Measurements from ENCODE around the gene TOGARAM2. TPM values are rescaled to one million over a fixed set of nuclear protein-coding genes. Genes with fewer than 3 reads are reported as not detected.

TOGARAM2 gene
- polyA plus RNA-seq, 1 donor (not counting 4 experiments of a cell fraction or from before 2014, with no cell fraction given): 0.10 TPM

GRCh38 chr2:28993206-28993960 lies 12.3 kb downstream of the TOGARAM2 start:
- Histone ChIP-seq H3K4me2 (ENCODE audit: control insufficient read depth, extremely low read depth, insufficient read depth, low read depth, low read length) (peak overlapping the region; percentile 13), H4K20me1 (ENCODE audit: control insufficient read depth, extremely low read depth, insufficient read depth, low read length) (no peaks in the 10 kb centered on the region), H3K36me3 (ENCODE audit: control insufficient read depth in 2 of 2, extremely low read depth in 1 of 2, insufficient read depth in 2 of 2, low read length in 2 of 2) (no peaks in the 10 kb centered on the region), H2AFZ (ENCODE audit: control insufficient read depth, low read length) (no peak overlapping the region), H3K4me1 (ENCODE audit: control insufficient read depth, extremely low read depth, insufficient read depth, low read length) (peaks cover 16% of the 10 kb centered on the region), H3K27ac (ENCODE audit: control insufficient read depth, insufficient read depth, low read length) (no peak overlapping the region), H3K4me3 (ENCODE audit: control insufficient read depth in 2 of 3, extremely low read depth in 1 of 3, insufficient read depth in 2 of 3, low read depth in 1 of 3, low read length in 3 of 3) (no peak overlapping the region), H3K9me1 (ENCODE audit: control insufficient read depth, extremely low read depth, insufficient read depth, low read length) (no peaks in the 10 kb centered on the region), H3K27me3 (ENCODE audit: control insufficient read depth, extremely low read depth, insufficient read depth, low read length) (no peaks in the 10 kb centered on the region), H3K79me2 (ENCODE audit: control insufficient read depth, insufficient read depth, low read length) (no peaks in the 10 kb centered on the region), H3K9ac (ENCODE audit: control insufficient read depth, extremely low read depth, insufficient read depth, low read length) (no peak overlapping the region), H3K9me3 (ENCODE audit: control insufficient read depth, low read depth, low read length) (no peaks in the 10 kb centered on the region)
- dilution Hi-C loops (cut with MboI; ENCODE audit: extremely low pct_ligation_motif_present, low sequenced_read_pairs): no loop called here
- DNase-seq (ENCODE audit: low read depth, low spot score) (no peak), FAIRE-seq (peak; percentile 9)
- TF ChIP-seq, protein P1, sequence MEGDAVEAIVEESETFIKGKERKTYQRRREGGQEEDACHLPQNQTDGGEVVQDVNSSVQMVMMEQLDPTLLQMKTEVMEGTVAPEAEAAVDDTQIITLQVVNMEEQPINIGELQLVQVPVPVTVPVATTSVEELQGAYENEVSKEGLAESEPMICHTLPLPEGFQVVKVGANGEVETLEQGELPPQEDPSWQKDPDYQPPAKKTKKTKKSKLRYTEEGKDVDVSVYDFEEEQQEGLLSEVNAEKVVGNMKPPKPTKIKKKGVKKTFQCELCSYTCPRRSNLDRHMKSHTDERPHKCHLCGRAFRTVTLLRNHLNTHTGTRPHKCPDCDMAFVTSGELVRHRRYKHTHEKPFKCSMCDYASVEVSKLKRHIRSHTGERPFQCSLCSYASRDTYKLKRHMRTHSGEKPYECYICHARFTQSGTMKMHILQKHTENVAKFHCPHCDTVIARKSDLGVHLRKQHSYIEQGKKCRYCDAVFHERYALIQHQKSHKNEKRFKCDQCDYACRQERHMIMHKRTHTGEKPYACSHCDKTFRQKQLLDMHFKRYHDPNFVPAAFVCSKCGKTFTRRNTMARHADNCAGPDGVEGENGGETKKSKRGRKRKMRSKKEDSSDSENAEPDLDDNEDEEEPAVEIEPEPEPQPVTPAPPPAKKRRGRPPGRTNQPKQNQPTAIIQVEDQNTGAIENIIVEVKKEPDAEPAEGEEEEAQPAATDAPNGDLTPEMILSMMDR (optimal IDR thresholded peaks at IDR 0.05 in 1 of 3, IDR thresholded peaks at IDR 0.05 in 1 of 3, conservative IDR thresholded peaks at IDR 0.05 in 1 of 3; ENCODE audit: extremely low read depth in 1 of 3, insufficient read depth in 2 of 3, low read length in 3 of 3): no peak
- no peak for TF ChIP-seq EZH2 (IDR thresholded peaks at IDR 0.05; ENCODE audit: low read length)

GRCh38 chr2:28994074-28994473 lies 13.0 kb downstream of the TOGARAM2 start:
- H3K27ac ChIP-seq (ENCODE audit: control insufficient read depth, insufficient read depth, low read length): no peak overlapping the region
- no peaks in the 10 kb centered on the region for H3K36me3 ChIP-seq (ENCODE audit: control insufficient read depth in 2 of 2, extremely low read depth in 1 of 2, insufficient read depth in 2 of 2, low read length in 2 of 2)
- peak overlapping the region; percentile 13 for H3K4me2 ChIP-seq (ENCODE audit: control insufficient read depth, extremely low read depth, insufficient read depth, low read depth, low read length)
- H3K4me3 ChIP-seq (ENCODE audit: control insufficient read depth in 2 of 3, extremely low read depth in 1 of 3, insufficient read depth in 2 of 3, low read depth in 1 of 3, low read length in 3 of 3): no peak overlapping the region
- TF ChIP-seq, protein P1 (optimal IDR thresholded peaks at IDR 0.05 in 1 of 3, IDR thresholded peaks at IDR 0.05 in 1 of 3, conservative IDR thresholded peaks at IDR 0.05 in 1 of 3; ENCODE audit: extremely low read depth in 1 of 3, insufficient read depth in 2 of 3, low read length in 3 of 3): no peak
- no peak for TF ChIP-seq EZH2 (IDR thresholded peaks at IDR 0.05; ENCODE audit: low read length)
- H3K9me3 ChIP-seq (ENCODE audit: control insufficient read depth, low read depth, low read length): no peaks in the 10 kb centered on the region
- no peak overlapping the region for H3K9ac ChIP-seq (ENCODE audit: control insufficient read depth, extremely low read depth, insufficient read depth, low read length)
- DNase-seq (ENCODE audit: low read depth, low spot score): no peak
- H4K20me1 ChIP-seq (ENCODE audit: control insufficient read depth, extremely low read depth, insufficient read depth, low read length): no peaks in the 10 kb centered on the region
- peaks cover 2% of the 10 kb centered on the region for H3K9me1 ChIP-seq (ENCODE audit: control insufficient read depth, extremely low read depth, insufficient read depth, low read length)
- H2AFZ ChIP-seq (ENCODE audit: control insufficient read depth, low read length): no peak overlapping the region
- no peak for FAIRE-seq
- dilution Hi-C loops (cut with MboI; ENCODE audit: extremely low pct_ligation_motif_present, low sequenced_read_pairs): no loop called here
- no peaks in the 10 kb centered on the region for H3K27me3 ChIP-seq (ENCODE audit: control insufficient read depth, extremely low read depth, insufficient read depth, low read length)
- H3K4me1 ChIP-seq (ENCODE audit: control insufficient read depth, extremely low read depth, insufficient read depth, low read length): peaks cover 16% of the 10 kb centered on the region
- no peaks in the 10 kb centered on the region for H3K79me2 ChIP-seq (ENCODE audit: control insufficient read depth, insufficient read depth, low read length)

Data from keratinocyte (primary cell).